Prostate gland (tissue), 2 donors: ENCODE measurements around the gene CMTM5.

Experiments
- CTCF ChIP-seq, 4 experiments: fragments of 200-600 bp in 2 of 4; fragments of 450-650 bp in 2 of 4; sonication (generic) in 2 of 4; IDR thresholded peaks; 1 replicate in 3 of 4; 2 replicates in 1 of 4; pipeline ENCODE4 v1.5.1; 2016 to 2019; ENCODE audit warnings: antibody characterized with exemption in 4 of 4, mild to moderate bottlenecking in 2 of 4, moderate library complexity in 2 of 4
- POLR2A ChIP-seq: fragments of 450-650 bp; IDR thresholded peaks from one replicate; pipeline ENCODE4 v1.6.1; 2016; ENCODE audit warnings: antibody characterized with exemption, mild to moderate bottlenecking

GRCh38 chr14:23414906-23415820 is 38.3 kb downstream of the CMTM5 start:
- TF ChIP-seq CTCF (IDR thresholded peaks at IDR 0.05) (no peak), POLR2A (no peak)
